Lower leg skin (tissue), 4 donors: ENCODE measurements around the gene PPARA. TPM values are rescaled to one million over a fixed set of nuclear protein-coding genes. Genes with fewer than 3 reads are reported as not detected.

Experiments used
- DNase-seq, 2 donors: peaks; one replicate each; pipeline ENCODE4 v3.0.0-alpha.2; 2019; ENCODE audit warnings: low spot score in 2 of 2
- H3K4me3 ChIP-seq: fragments of 200-600 bp; sonication (generic); 2 replicates; pipeline ENCODE4 v1.5.1; 2017; ENCODE audit warnings: mild to moderate bottlenecking, low read depth; ENCODE audit not compliant: poor library complexity, severe bottlenecking
- CTCF ChIP-seq, 3 donors: fragments of 450-650 bp; IDR thresholded peaks; one replicate each; pipeline ENCODE4 v1.5.1; 2016; ENCODE audit warnings: antibody characterized with exemption in 3 of 3, mild to moderate bottlenecking in 3 of 3, moderate library complexity in 2 of 3
- POLR2A ChIP-seq, 2 donors: fragments of 450-650 bp; IDR thresholded peaks; one replicate each; pipeline ENCODE4 v1.6.1; 2016 to 2017; ENCODE audit warnings: antibody characterized with exemption in 2 of 2, mild to moderate bottlenecking in 1 of 2, moderate library complexity in 1 of 2
- WGBS, 2 donors: methylation state at CpG; one replicate each; pipeline ENCODE4 v1.1.5; 2018; 5-methylcytosine and 5-hydroxymethylcytosine counted together
- intact Hi-C: fragments of 100-400 bp; cut with DNase I; formaldehyde crosslinking; loops from one replicate; pipeline ENCODE4 v1.15.0; 2023; ENCODE audit warnings: low total_unique reads
- total RNA-seq, 4 donors: library from RNA; depleted of rRNA; stranded (reverse); fragments of >200 nt; gene quantifications; one replicate each; pipeline ENCODE4 v1.1.0, GENCODE V29; 2016

PPARA gene
- total RNA-seq, 4 donors from 2014 or later: 27.8 to 58.1 (median 37.8) TPM

GRCh38 chr22:46162285-46162684 lies 12.0 kb downstream of the PPARA start:
- H3K4me3 ChIP-seq: no peak overlapping the region
- intact Hi-C loops: no loop called here
- DNase-seq: no peak
- TF ChIP-seq CTCF (IDR thresholded peaks at IDR 0.05) (no peak), POLR2A (IDR thresholded peaks at IDR 0.05) (no peak)
- 92 to 93% methylated on average over 10 of the region's 10 CpGs for WGBS, 2 donors

GRCh38 chr22:46162771-46163556 lies 12.6 kb downstream of the PPARA start:
- DNase-seq: no peak
- no peak for TF ChIP-seq CTCF (IDR thresholded peaks at IDR 0.05)
- no peak for TF ChIP-seq POLR2A (IDR thresholded peaks at IDR 0.05)
- no peak overlapping the region for H3K4me3 ChIP-seq
- 71 to 79% methylated on average over 17 of the region's 17 CpGs for WGBS, 2 donors
- intact Hi-C loops: no loop called here

GRCh38 chr22:46163557-46163888 lies 13.2 kb downstream of the PPARA start:
- H3K4me3 ChIP-seq: no peak overlapping the region
- no peak for DNase-seq
- 80 to 86% methylated on average over 11 of the region's 11 CpGs for WGBS, 2 donors
- intact Hi-C loops: no loop called here
- no peak for TF ChIP-seq POLR2A (IDR thresholded peaks at IDR 0.05)
- TF ChIP-seq CTCF (IDR thresholded peaks at IDR 0.05): no peak

GRCh38 chr22:46165977-46166376 lies 15.7 kb downstream of the PPARA start:
- WGBS, 2 donors: 91 to 97% methylated on average over 3 of the region's 3 CpGs
- TF ChIP-seq POLR2A (IDR thresholded peaks at IDR 0.05) (no peak), CTCF (IDR thresholded peaks at IDR 0.05) (no peak)
- no peak overlapping the region for H3K4me3 ChIP-seq
- intact Hi-C loops: no loop called here
- DNase-seq: no peak

GRCh38 chr22:46169628-46170027 lies 19.3 kb downstream of the PPARA start:
- TF ChIP-seq CTCF (IDR thresholded peaks at IDR 0.05): no peak
- DNase-seq: no peak
- intact Hi-C loops: no loop called here
- 83 to 90% methylated on average over 1 of the region's 1 CpG for WGBS, 2 donors
- H3K4me3 ChIP-seq: no peak overlapping the region

GRCh38 chr22:46171940-46172339 lies 21.6 kb downstream of the PPARA start:
- TF ChIP-seq POLR2A (IDR thresholded peaks at IDR 0.05): no peak
- TF ChIP-seq CTCF (IDR thresholded peaks at IDR 0.05): no peak
- peak in 1 of 2 donors; percentile 84 for DNase-seq
- H3K4me3 ChIP-seq: no peak overlapping the region
- intact Hi-C loops: no loop called here
- WGBS, 2 donors: 76 to 84% methylated on average over 8 of the region's 8 CpGs
